Measurements from ENCODE around the gene CERS1. TPM values are rescaled to one million over a fixed set of nuclear protein-coding genes. Genes with fewer than 3 reads are reported as not detected.

The CERS1 gene
- total and polyA plus RNA-seq, 3 experiments from 2014 or later = not detected

GRCh38 chr19:18913466-18913865 lies 17.5 kb upstream of the CERS1 start:
- ChIA-PET CTCF (interaction anchor here (1.2 kb wide), 1 partner anchor 16 kb away, joined by 3 read pairs; no protein-coding TSS in a partner anchor), POLR2A (no interaction called here)
- Mint-ChIP-seq H3K36me3 (peaks cover 0 to 62% (median 7%) of the 10 kb centered on the region in 3 donors), H3K9me3 (no peaks in the 10 kb centered on the region), H3K4me3 (no peak overlapping the region), H3K27me3 (peaks cover 0 to 2% of the 10 kb centered on the region in 2 donors), H3K4me1 (peaks cover 24 to 39% (median 24%) of the 10 kb centered on the region in 3 donors), H3K27ac (no peak overlapping the region)
- H3K27ac ChIP-seq (ENCODE audit: low read depth, low read length) = no peak overlapping the region
- H3K4me3 ChIP-seq (ENCODE audit: low read length) = no peak overlapping the region
- DNase-seq = no peak
- H3K4me1 ChIP-seq (ENCODE audit: insufficient read depth, low read length) = peaks cover 10% of the 10 kb centered on the region
- no peaks in the 10 kb centered on the region for H3K9me3 ChIP-seq (ENCODE audit: low read length)
- H3K27me3 ChIP-seq (ENCODE audit: insufficient read depth, low read length, poor library complexity, severe bottlenecking) = no peaks in the 10 kb centered on the region
- no peaks in the 10 kb centered on the region for H3K36me3 ChIP-seq (ENCODE audit: insufficient read depth, low read length)

DNA sequence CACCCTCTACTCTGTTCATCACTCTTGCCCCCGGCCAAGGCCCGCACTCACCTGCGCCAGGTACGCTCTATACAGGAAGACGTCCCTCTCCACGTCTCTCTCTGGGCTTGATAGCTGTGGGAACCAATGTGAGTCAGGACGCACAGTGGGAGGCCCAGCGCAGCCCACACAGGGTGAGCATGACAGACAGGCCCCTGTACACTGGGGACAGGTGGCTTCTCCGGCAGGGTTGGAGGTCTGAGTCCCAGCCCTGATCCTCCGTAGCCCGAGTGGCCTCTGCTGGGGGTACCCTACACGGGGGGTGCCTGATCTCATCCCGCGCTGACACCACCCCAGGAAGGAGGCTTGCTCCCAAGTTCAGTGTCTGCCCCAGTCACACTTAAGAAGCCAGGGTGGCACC lies 17.0 kb upstream of the CERS1 start:
- peaks cover 0 to 2% of the 10 kb centered on the region in 2 donors for H3K27me3 Mint-ChIP-seq
- H3K4me3 Mint-ChIP-seq = peak overlapping the region in 1 of 7 donors; percentile 70
- H3K27ac ChIP-seq (ENCODE audit: low read depth, low read length) = no peak overlapping the region
- DNase-seq = no peak
- no peaks in the 10 kb centered on the region for H3K27me3 ChIP-seq (ENCODE audit: insufficient read depth, low read length, poor library complexity, severe bottlenecking)
- H3K27ac Mint-ChIP-seq = peak overlapping the region in 1 of 8 donors; percentile 80
- no peak overlapping the region for H3K4me3 ChIP-seq (ENCODE audit: low read length)
- no peaks in the 10 kb centered on the region for H3K9me3 ChIP-seq (ENCODE audit: low read length)
- H3K9me3 Mint-ChIP-seq = no peaks in the 10 kb centered on the region
- H3K36me3 Mint-ChIP-seq = peaks cover 0 to 65% (median 7%) of the 10 kb centered on the region in 3 donors
- H3K4me1 ChIP-seq (ENCODE audit: insufficient read depth, low read length) = peaks cover 5% of the 10 kb centered on the region
- peaks cover 19 to 34% (median 20%) of the 10 kb centered on the region in 3 donors for H3K4me1 Mint-ChIP-seq
- ChIA-PET POLR2A (no interaction called here), CTCF (interaction anchor here (1.2 kb wide), 1 partner anchor 17 kb away, joined by 3 read pairs; no protein-coding TSS in a partner anchor)
- peaks cover 1% of the 10 kb centered on the region for H3K36me3 ChIP-seq (ENCODE audit: insufficient read depth, low read length)

- peaks cover 0 to 78% (median 7%) of the 10 kb centered on the region in 3 donors for H3K36me3 Mint-ChIP-seq
- no peak overlapping the region for H3K27ac Mint-ChIP-seq
Observed at GRCh38 chr19:18910801-18911436, 15.0 kb upstream of the CERS1 start.

GRCh38 chr19:18910010-18910409 lies 14.1 kb upstream of the CERS1 start:
- Histone ChIP-seq H3K27ac (ENCODE audit: low read depth, low read length) (no peak overlapping the region), H3K9me3 (ENCODE audit: low read length) (no peaks in the 10 kb centered on the region), H3K27me3 (ENCODE audit: insufficient read depth, low read length, poor library complexity, severe bottlenecking) (no peaks in the 10 kb centered on the region), H3K4me1 (ENCODE audit: insufficient read depth, low read length) (no peaks in the 10 kb centered on the region), H3K4me3 (ENCODE audit: low read length) (no peak overlapping the region), H3K36me3 (ENCODE audit: insufficient read depth, low read length) (peaks cover 18% of the 10 kb centered on the region)
- Mint-ChIP-seq H3K4me1 (peaks cover 6 to 14% (median 8%) of the 10 kb centered on the region in 3 donors), H3K36me3 (peaks cover 0 to 79% (median 7%) of the 10 kb centered on the region in 3 donors), H3K27ac (no peak overlapping the region), H3K4me3 (no peak overlapping the region), H3K27me3 (peaks cover 0 to 2% of the 10 kb centered on the region in 2 donors), H3K9me3 (no peaks in the 10 kb centered on the region)
- ChIA-PET POLR2A (no interaction called here), CTCF (interaction anchor here (0.9 kb wide), 1 partner anchor 9 kb away, joined by 3 read pairs; the partner anchor contains the start of genes COPE and DDX49)
- DNase-seq = no peak

More at GRCh38 chr19:18910801-18911436, 15.0 kb upstream of the CERS1 start:
- DNase-seq = no peak
- Histone ChIP-seq H3K4me3 (ENCODE audit: low read length) (no peak overlapping the region), H3K4me1 (ENCODE audit: insufficient read depth, low read length) (no peaks in the 10 kb centered on the region), H3K27me3 (ENCODE audit: insufficient read depth, low read length, poor library complexity, severe bottlenecking) (no peaks in the 10 kb centered on the region), H3K27ac (ENCODE audit: low read depth, low read length) (no peak overlapping the region), H3K36me3 (ENCODE audit: insufficient read depth, low read length) (peaks cover 12% of the 10 kb centered on the region), H3K9me3 (ENCODE audit: low read length) (no peaks in the 10 kb centered on the region)
- Mint-ChIP-seq H3K4me3 (no peak overlapping the region), H3K9me3 (no peaks in the 10 kb centered on the region), H3K4me1 (peaks cover 9 to 23% (median 12%) of the 10 kb centered on the region in 3 donors), H3K27me3 (peaks cover 0 to 2% of the 10 kb centered on the region in 2 donors)
- ChIA-PET POLR2A (no interaction called here), CTCF (interaction anchor here (0.9 kb wide), 1 partner anchor 8 kb away, joined by 3 read pairs; the partner anchor contains the start of genes COPE and DDX49)

DNA sequence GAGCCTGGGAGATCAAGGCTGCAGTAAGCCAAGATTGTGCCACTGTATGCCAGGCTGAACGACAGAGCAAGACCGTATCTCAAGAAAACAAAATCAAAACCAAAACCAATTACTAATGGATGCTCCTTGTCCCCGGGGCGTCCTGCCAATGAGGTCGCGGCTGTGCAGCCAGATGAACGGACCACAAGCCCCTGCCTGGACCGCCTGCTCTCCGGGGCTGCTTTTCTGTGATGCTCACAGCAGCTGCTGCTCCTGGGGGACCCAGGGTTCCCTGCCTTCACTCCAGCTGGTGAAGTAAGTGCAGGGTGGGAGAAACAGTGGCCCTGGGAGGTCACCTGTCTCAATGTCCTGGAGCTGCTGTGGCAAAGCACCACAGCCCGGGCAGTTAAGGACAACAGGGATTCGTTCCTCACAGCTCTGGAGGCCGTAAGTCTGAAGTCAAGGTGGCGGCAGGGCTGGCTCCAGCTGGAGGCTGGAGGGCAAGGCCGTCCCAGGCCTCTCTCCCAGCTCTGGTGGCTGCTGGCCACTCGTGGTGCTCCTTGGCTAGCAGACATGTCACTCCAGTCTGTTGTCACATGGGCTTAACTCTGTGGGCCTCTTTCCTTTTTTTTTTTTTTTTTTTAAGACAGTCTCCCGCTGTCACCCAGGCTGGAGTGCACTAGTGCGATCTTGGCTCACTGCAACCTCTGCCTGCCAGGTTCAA lies 13.1 kb upstream of the CERS1 start:
- Histone ChIP-seq H3K27me3 (ENCODE audit: insufficient read depth, low read length, poor library complexity, severe bottlenecking) (no peaks in the 10 kb centered on the region), H3K4me3 (ENCODE audit: low read length) (no peak overlapping the region), H3K27ac (ENCODE audit: low read depth, low read length) (no peak overlapping the region), H3K9me3 (ENCODE audit: low read length) (no peaks in the 10 kb centered on the region), H3K4me1 (ENCODE audit: insufficient read depth, low read length) (no peaks in the 10 kb centered on the region), H3K36me3 (ENCODE audit: insufficient read depth, low read length) (peaks cover 26% of the 10 kb centered on the region)
- CTCF ChIA-PET = no interaction called here
- Mint-ChIP-seq H3K4me1 (peaks cover 4 to 13% (median 7%) of the 10 kb centered on the region in 3 donors), H3K27ac (no peak overlapping the region), H3K4me3 (no peak overlapping the region), H3K36me3 (peaks cover 0 to 78% (median 7%) of the 10 kb centered on the region in 3 donors), H3K27me3 (peaks cover 0 to 2% of the 10 kb centered on the region in 2 donors), H3K9me3 (no peaks in the 10 kb centered on the region)
- POLR2A ChIA-PET = no interaction called here
- no peak for DNase-seq

GRCh38 chr19:18906605-18907519 lies 10.9 kb upstream of the CERS1 start:
- ChIA-PET CTCF (no interaction called here), POLR2A (no interaction called here)
- no peaks in the 10 kb centered on the region for H3K9me3 ChIP-seq (ENCODE audit: low read length)
- H3K36me3 ChIP-seq (ENCODE audit: insufficient read depth, low read length) = peaks cover 26% of the 10 kb centered on the region
- Mint-ChIP-seq H3K9me3 (no peaks in the 10 kb centered on the region), H3K4me3 (no peak overlapping the region), H3K36me3 (peaks cover 0 to 72% (median 4%) of the 10 kb centered on the region in 3 donors), H3K4me1 (peaks cover 0 to 2% (median 0%) of the 10 kb centered on the region in 3 donors), H3K27me3 (no peaks in the 10 kb centered on the region), H3K27ac (no peak overlapping the region)
- no peak overlapping the region for H3K4me3 ChIP-seq (ENCODE audit: low read length)
- H3K4me1 ChIP-seq (ENCODE audit: insufficient read depth, low read length) = no peaks in the 10 kb centered on the region
- H3K27ac ChIP-seq (ENCODE audit: low read depth, low read length) = no peak overlapping the region
- no peak for DNase-seq
- no peaks in the 10 kb centered on the region for H3K27me3 ChIP-seq (ENCODE audit: insufficient read depth, low read length, poor library complexity, severe bottlenecking)

DNA sequence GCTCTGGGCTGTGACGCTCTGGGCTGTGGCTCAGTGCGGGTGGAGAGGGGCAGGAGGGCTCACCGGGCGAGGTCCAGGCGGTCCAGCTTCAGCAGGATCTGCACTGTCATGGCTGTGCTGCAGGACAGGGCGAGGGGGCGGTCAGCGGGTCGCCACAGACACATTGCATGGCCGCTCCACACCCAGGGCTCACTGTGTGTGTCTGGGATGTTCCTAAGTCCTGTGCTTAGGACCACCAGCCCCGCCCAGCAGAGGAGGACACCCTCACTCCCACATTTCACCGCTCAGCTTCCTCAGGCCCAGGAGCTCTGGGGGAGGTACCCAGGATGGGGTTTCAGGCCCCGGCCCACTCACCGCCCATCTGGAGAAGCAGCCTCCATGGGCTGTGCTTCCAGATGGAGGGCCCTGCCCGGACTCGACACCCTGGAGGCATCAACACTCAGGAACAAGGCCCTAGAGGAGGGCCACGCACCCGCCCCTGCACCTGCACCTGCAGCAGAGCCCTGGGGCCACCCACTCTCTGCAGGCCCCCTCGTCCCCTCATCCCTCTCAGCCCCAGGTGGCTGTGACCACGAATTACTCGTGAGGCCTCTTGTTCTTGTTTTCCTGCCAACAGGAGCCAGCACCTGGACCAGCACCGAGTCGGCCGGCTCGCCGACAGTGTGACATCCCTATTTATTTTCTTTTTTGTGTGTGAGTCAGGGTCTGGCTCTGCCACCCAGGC lies 9.7 kb upstream of the CERS1 start:
- H3K27ac ChIP-seq (ENCODE audit: low read depth, low read length) = no peak overlapping the region
- no peaks in the 10 kb centered on the region for H3K9me3 ChIP-seq (ENCODE audit: low read length)
- Mint-ChIP-seq H3K36me3 (peaks cover 0 to 75% (median 6%) of the 10 kb centered on the region in 3 donors), H3K27ac (no peak overlapping the region), H3K27me3 (no peaks in the 10 kb centered on the region), H3K4me1 (peaks cover 0 to 2% (median 0%) of the 10 kb centered on the region in 3 donors), H3K4me3 (peak overlapping the region in 1 of 7 donors; percentile 24), H3K9me3 (no peaks in the 10 kb centered on the region)
- H3K27me3 ChIP-seq (ENCODE audit: insufficient read depth, low read length, poor library complexity, severe bottlenecking) = no peaks in the 10 kb centered on the region
- H3K4me3 ChIP-seq (ENCODE audit: low read length) = no peak overlapping the region
- H3K36me3 ChIP-seq (ENCODE audit: insufficient read depth, low read length) = peaks cover 26% of the 10 kb centered on the region
- ChIA-PET POLR2A (no interaction called here), CTCF (no interaction called here)
- no peak for DNase-seq
- no peaks in the 10 kb centered on the region for H3K4me1 ChIP-seq (ENCODE audit: insufficient read depth, low read length)

All from CD8-positive, alpha-beta memory T cell (primary cell).